Measurements from ENCODE around the gene INSR.

- TF ChIP-seq POLR2A (IDR thresholded peaks at IDR 0.05) = no peak
- TF ChIP-seq CTCF (IDR thresholded peaks at IDR 0.05 in 4 of 5, conservative IDR thresholded peaks at IDR 0.05 in 1 of 5) = no peak
These were observed 67.5 kb downstream of the INSR start for GRCh38 chr19:7226739-7227138.

Data from gastrocnemius medialis (tissue), 4 donors.